Astrocyte (in vitro differentiated cells and primary cell): ENCODE results near the gene GJD3. TPM values are rescaled to one million over a fixed set of nuclear protein-coding genes. Genes with fewer than 3 reads are reported as not detected.

Experiments used
- DNase-seq: peaks from one replicate; pipeline ENCODE4 v3.0.0-alpha.2; 2010; ENCODE audit warnings: low read depth
- FAIRE-seq: peaks from 2 replicates; lab custom pipeline; 2011; peaks lifted over from hg19 to GRCh38; lab: Jason Lieb, UNC
- H2AFZ ChIP-seq: 2 replicates; pipeline ENCODE4 v1.6.0; 2012; ENCODE audit warnings: low read depth, low read length, inconsistent platforms
- H3K27ac ChIP-seq: 2 replicates; pipeline ENCODE4 v1.5.1; 2011; ENCODE audit warnings: low read depth, low read length, inconsistent platforms
- H3K27me3 ChIP-seq: 2 replicates; pipeline ENCODE4 v1.6.0; 2011; ENCODE audit warnings: low read length, inconsistent platforms; ENCODE audit not compliant: insufficient read depth
- H3K36me3 ChIP-seq: 2 replicates; pipeline ENCODE4 v1.5.1; 2011; ENCODE audit warnings: low read length, inconsistent platforms; ENCODE audit not compliant: insufficient read depth
- H3K4me1 ChIP-seq: 2 replicates; pipeline ENCODE4 v1.5.1; 2011; ENCODE audit warnings: low read length, inconsistent platforms; ENCODE audit not compliant: insufficient read depth
- H3K4me2 ChIP-seq: 2 replicates; pipeline ENCODE4 v1.6.0; 2012; ENCODE audit warnings: low read length, inconsistent platforms
- H3K4me3 ChIP-seq: 2 replicates; pipeline ENCODE4 v1.5.1; 2011; ENCODE audit warnings: low read depth, mild to moderate bottlenecking, low read length, inconsistent platforms; ENCODE audit not compliant: insufficient read depth
- H3K79me2 ChIP-seq: 2 replicates; pipeline ENCODE4 v1.6.0; 2012; ENCODE audit warnings: mild to moderate bottlenecking, low read length, inconsistent platforms; ENCODE audit not compliant: insufficient read depth
- H3K9ac ChIP-seq: 2 replicates; pipeline ENCODE4 v1.6.0; 2012; ENCODE audit warnings: mild to moderate bottlenecking, low read length, inconsistent platforms
- H3K9me3 ChIP-seq: 2 replicates; pipeline ENCODE4 v1.5.1; 2012; ENCODE audit warnings: low read depth, mild to moderate bottlenecking, low read length, inconsistent platforms; ENCODE audit not compliant: insufficient read depth
- H4K20me1 ChIP-seq: 2 replicates; pipeline ENCODE4 v1.6.0; 2012; ENCODE audit warnings: low read length, inconsistent platforms; ENCODE audit not compliant: insufficient read depth
- H3K27ac Mint-ChIP-seq: one replicate; pipeline ENCODE4 v1.8.0; 2021; ENCODE audit warnings: mild to moderate bottlenecking, mixed read lengths; ENCODE audit not compliant: unreplicated experiment
- H3K27me3 Mint-ChIP-seq: one replicate; pipeline ENCODE4 v1.8.0; 2021; ENCODE audit warnings: low read depth, mixed read lengths; ENCODE audit not compliant: unreplicated experiment
- H3K36me3 Mint-ChIP-seq: one replicate; pipeline ENCODE4 v1.8.0; 2021; ENCODE audit warnings: low read depth, mixed read lengths; ENCODE audit not compliant: unreplicated experiment
- H3K4me1 Mint-ChIP-seq: one replicate; pipeline ENCODE4 v1.8.0; 2021; ENCODE audit warnings: low read depth, mixed read lengths; ENCODE audit not compliant: unreplicated experiment
- H3K4me3 Mint-ChIP-seq: one replicate; pipeline ENCODE4 v1.8.0; 2021; ENCODE audit warnings: mild to moderate bottlenecking, moderate library complexity, mixed read lengths; ENCODE audit not compliant: unreplicated experiment
- H3K9me3 Mint-ChIP-seq: one replicate; pipeline ENCODE4 v1.8.0; 2021; ENCODE audit warnings: mild to moderate bottlenecking, mixed read lengths; ENCODE audit not compliant: unreplicated experiment
- EZH2 ChIP-seq: IDR thresholded peaks from 2 replicates; pipeline ENCODE4 v1.6.1; 2012; ENCODE audit warnings: mild to moderate bottlenecking, low read length, inconsistent platforms; ENCODE audit not compliant: insufficient read depth
- total RNA-seq: library from RNA; stranded (reverse); gene quantifications from 2 replicates; pipeline ENCODE4 v1.2.1, GENCODE V29; 2021
- TF ChIP-seq, protein P1 (sequence below): IDR thresholded peaks from 2 replicates; pipeline ENCODE4 v1.5.1; 2011; ENCODE audit warnings: low read depth, mild to moderate bottlenecking, inconsistent platforms, low read length, moderate library complexity; ENCODE audit not compliant: insufficient read depth

Gene GJD3
- total RNA-seq, 1 donor from 2014 or later = 0.43 TPM

DNA sequence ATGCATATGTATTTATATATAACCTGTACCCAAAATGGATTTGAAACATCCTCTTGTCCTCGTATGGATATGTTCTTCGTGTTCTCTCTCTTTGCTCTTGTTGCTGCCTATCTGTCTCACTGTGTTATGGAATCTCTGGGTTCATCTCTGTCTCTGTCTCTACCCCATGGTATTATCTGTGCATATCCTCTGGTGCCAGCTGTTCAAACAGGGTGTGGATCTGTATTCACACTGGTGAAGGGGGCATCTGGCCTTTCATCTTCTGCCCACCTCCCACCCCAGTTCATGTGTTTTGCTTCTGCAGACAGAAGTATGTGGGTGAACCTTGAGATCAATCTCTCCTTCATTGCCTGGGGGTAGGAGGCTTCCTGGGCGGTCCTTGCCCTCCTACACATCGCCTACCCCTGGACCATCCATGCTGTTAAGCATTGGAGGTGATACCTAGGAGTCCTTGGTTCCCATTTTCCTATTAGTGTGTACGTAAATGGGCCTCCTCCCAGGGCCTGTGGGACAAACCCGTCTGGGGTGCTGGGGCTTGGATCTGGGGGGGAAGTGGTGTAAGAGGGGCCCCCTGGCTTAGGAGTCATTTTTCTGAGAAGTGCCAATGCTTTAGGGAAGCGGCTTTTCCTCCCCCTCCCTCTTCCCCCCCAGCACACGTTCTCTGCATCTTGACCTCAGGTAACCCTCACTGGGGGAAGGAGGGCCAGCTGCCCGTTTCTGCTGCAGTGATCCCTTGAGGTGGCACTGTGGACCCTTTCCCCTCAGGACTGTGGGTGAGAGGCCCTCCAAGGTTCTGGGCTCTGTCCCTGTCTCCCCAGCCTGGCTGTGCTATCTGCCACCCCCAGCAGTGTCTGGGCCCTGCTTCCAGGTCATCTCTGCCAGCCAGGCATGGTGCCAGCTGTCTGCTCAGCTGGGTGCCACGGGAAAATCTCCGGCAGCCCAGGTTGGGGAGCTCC lies 34.4 kb downstream of the GJD3 start:
- no peaks in the 10 kb centered on the region for H3K9me3 ChIP-seq
- Mint-ChIP-seq H3K4me3 (no peak overlapping the region), H3K27ac (no peak overlapping the region), H3K27me3 (no peaks in the 10 kb centered on the region), H3K4me1 (peaks cover 28% of the 10 kb centered on the region), H3K36me3 (peaks cover 5% of the 10 kb centered on the region), H3K9me3 (no peaks in the 10 kb centered on the region)
- H3K27me3 ChIP-seq = no peaks in the 10 kb centered on the region
- H3K27ac ChIP-seq = no peak overlapping the region
- H3K36me3 ChIP-seq = no peaks in the 10 kb centered on the region
- H4K20me1 ChIP-seq = peaks cover 79% of the 10 kb centered on the region
- peak overlapping the region; percentile 5 for H3K4me2 ChIP-seq
- peaks cover 78% of the 10 kb centered on the region for H3K79me2 ChIP-seq
- TF ChIP-seq EZH2 = no peak
- TF ChIP-seq, protein P1, sequence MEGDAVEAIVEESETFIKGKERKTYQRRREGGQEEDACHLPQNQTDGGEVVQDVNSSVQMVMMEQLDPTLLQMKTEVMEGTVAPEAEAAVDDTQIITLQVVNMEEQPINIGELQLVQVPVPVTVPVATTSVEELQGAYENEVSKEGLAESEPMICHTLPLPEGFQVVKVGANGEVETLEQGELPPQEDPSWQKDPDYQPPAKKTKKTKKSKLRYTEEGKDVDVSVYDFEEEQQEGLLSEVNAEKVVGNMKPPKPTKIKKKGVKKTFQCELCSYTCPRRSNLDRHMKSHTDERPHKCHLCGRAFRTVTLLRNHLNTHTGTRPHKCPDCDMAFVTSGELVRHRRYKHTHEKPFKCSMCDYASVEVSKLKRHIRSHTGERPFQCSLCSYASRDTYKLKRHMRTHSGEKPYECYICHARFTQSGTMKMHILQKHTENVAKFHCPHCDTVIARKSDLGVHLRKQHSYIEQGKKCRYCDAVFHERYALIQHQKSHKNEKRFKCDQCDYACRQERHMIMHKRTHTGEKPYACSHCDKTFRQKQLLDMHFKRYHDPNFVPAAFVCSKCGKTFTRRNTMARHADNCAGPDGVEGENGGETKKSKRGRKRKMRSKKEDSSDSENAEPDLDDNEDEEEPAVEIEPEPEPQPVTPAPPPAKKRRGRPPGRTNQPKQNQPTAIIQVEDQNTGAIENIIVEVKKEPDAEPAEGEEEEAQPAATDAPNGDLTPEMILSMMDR = no peak
- FAIRE-seq = no peak
- peaks cover 27% of the 10 kb centered on the region for H3K4me1 ChIP-seq
- H2AFZ ChIP-seq = no peak overlapping the region
- no peak for DNase-seq
- no peak overlapping the region for H3K4me3 ChIP-seq
- H3K9ac ChIP-seq = peak overlapping the region; percentile 6

DNA sequence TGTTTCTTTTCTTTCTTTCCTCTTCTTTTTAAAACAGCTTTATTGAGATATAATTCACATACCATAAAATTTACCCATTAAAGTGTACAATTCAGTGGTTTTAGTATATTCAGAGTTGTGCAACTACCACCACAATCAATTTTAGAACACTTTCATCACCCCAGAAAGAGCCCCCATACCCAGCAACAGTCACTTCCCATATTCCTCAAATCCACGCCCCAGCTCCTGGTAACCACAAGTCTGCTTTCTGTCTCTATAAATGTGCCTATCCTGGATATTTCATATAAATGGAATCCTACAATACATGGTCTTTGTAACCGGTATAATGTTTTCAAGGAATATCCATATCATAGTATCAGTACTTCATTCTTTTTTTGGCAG lies 36.2 kb downstream of the GJD3 start:
- H3K36me3 ChIP-seq = no peaks in the 10 kb centered on the region
- Mint-ChIP-seq H3K36me3 (peaks cover 2% of the 10 kb centered on the region), H3K4me1 (peaks cover 34% of the 10 kb centered on the region), H3K9me3 (no peaks in the 10 kb centered on the region), H3K27ac (no peak overlapping the region), H3K27me3 (no peaks in the 10 kb centered on the region), H3K4me3 (peak overlapping the region; percentile 14)
- H3K9ac ChIP-seq = no peak overlapping the region
- no peak overlapping the region for H2AFZ ChIP-seq
- FAIRE-seq (no peak), DNase-seq (no peak)
- H3K27ac ChIP-seq = no peak overlapping the region
- TF ChIP-seq, protein P1 = no peak
- TF ChIP-seq EZH2 = no peak
- H3K79me2 ChIP-seq = peaks cover 78% of the 10 kb centered on the region
- H3K4me2 ChIP-seq = no peak overlapping the region
- H3K27me3 ChIP-seq = no peaks in the 10 kb centered on the region
- peaks cover 80% of the 10 kb centered on the region for H4K20me1 ChIP-seq
- no peaks in the 10 kb centered on the region for H3K9me3 ChIP-seq
- peaks cover 34% of the 10 kb centered on the region for H3K4me1 ChIP-seq
- no peak overlapping the region for H3K4me3 ChIP-seq
